ENCODE results near the gene PIWIL4. TPM values are rescaled to one million over a fixed set of nuclear protein-coding genes. Genes with fewer than 3 reads are reported as not detected.

Gene PIWIL4
- total and polyA plus RNA-seq, 2 of the 8 experiments (the other 6 are each of a cell fraction or from before 2014, with no cell fraction given) = 0.51 to 0.52 TPM

DNA sequence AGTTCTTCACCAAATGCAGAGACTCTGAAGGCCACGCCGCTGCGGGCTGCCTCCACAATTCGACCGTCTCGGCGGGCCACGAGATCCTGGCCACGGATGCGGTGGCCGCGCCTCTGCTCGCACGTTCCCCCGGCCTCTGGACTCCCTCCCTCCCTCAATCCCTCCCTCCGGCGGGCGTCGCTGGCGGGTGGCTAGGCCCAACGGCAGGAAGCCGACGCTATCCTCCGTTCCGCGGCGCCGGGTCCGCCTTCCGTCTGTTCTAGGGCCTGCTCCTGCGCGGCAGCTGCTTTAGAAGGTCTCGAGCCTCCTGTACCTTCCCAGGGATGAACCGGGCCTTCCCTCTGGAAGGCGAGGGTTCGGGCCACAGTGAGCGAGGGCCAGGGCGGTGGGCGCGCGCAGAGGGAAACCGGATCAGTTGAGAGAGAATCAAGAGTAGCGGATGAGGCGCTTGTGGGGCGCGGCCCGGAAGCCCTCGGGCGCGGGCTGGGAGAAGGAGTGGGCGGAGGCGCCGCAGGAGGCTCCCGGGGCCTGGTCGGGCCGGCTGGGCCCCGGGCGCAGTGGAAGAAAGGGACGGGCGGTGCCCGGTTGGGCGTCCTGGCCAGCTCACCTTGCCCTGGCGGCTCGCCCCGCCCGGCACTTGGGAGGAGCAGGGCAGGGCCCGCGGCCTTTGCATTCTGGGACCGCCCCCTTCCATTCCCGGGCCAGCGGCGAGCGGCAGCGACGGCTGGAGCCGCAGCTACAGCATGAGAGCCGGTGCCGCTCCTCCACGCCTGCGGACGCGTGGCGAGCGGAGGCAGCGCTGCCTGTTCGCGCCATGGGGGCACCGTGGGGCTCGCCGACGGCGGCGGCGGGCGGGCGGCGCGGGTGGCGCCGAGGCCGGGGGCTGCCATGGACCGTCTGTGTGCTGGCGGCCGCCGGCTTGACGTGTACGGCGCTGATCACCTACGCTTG lies 23.2 kb upstream of the PIWIL4 start, which contains the start of gene FUT4 (continued):
- TF ChIP-seq RNF2 (IDR thresholded peaks at IDR 0.05; ENCODE audit: borderline replicate concordance, low read depth, low read length, missing control alignments, poor library complexity, severe bottlenecking) (peak; percentile 4), CTBP2 (IDR thresholded peaks at IDR 0.05; ENCODE audit: borderline replicate concordance, insufficient read depth, insufficient read length, low read length) (peak; percentile 86), HDAC2 (IDR thresholded peaks at IDR 0.05; ENCODE audit: borderline replicate concordance in 1 of 2, low read depth in 2 of 2, low read length in 2 of 2) (no peak), MAFK (IDR thresholded peaks at IDR 0.05; ENCODE audit: low read depth, low read length) (no peak), CHD7 (IDR thresholded peaks at IDR 0.05; ENCODE audit: insufficient replicate concordance, low read length) (no peak), RXRA (IDR thresholded peaks at IDR 0.05; ENCODE audit: insufficient read depth, low read depth, low read length) (no peak), SUZ12 (IDR thresholded peaks at IDR 0.05; ENCODE audit: low read length) (no peak)
